GM18526 (cell line): Measurements from ENCODE around the gene GSK3A.
A peak's percentile ranks its signal among the peaks of the same experiment; 100 is the strongest.

ENCODE experiments used
- POLR2A ChIP-seq: IDR thresholded peaks from 3 replicates; pipeline ENCODE4 v1.6.1; 2011; ENCODE audit not compliant: insufficient read length; ENCODE audit errors: extremely low read depth

GSK3A gene

DNA sequence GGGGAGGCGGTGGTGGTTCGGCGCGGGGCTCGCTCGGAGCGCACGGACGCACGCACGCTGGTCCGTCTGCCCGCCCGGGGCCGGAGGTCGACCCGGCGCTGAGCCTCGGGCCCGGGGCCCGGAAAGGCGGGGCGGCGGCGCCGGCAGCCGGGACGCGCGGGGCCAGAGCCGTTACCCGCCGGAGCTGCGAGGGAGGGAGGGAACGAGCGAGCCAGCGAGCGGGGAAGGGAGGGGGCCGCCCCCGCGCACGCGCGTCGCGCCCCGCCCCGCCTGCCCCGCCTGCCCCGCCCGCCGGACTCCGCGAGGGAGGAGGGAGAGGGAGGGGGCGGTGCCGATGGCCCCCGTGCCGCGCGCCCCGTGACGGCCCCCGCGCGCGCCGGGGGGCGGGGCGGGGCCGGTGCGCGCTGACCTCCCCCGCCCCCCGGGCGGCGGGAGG is 41.7 kb upstream of the GSK3A start:
- TF ChIP-seq POLR2A, result no peak

DNA sequence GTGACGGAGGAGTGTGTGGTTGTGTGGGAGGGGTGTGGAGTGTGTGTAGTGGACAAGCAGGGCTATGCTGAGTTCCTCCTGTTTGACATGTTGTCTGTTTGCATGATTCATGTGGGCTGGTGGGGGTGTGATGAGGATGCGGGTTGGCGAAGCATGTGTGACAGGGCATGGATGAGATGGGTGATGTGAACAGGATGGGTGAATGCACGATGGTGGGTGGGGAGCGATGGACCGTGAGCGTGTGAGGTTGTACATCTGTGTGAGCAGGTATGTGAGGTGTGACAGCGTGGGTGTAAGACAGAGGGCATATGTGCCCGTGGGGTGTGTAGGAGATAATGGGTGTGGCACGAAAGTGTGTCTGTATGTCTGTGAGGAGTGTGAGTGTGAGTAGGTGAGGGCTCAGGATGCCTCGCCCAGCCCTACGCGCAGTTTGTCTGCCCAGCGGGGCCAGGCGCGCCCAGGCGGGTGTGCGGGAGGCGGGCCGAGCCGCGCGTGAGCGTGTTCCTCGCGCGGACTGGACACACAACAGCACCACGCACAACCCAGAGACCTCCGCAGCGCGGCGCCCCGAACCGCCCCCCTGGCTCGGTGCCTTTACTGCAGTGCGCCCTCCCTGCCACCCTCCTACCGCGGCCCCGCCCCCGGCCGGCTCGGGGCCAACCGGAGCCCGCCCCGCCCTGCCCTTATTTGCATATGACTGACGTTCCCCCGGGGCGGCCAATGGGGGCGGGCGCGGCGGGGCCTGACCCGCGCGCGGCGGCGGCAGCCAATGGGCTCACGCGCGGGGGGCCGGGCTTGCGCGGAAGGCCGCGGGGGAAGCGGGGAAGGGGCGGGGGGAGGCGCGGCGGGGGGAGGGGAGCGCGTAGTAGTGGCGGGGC is 41.0 kb upstream of the GSK3A start:
- TF ChIP-seq POLR2A, result peak; percentile 74

DNA sequence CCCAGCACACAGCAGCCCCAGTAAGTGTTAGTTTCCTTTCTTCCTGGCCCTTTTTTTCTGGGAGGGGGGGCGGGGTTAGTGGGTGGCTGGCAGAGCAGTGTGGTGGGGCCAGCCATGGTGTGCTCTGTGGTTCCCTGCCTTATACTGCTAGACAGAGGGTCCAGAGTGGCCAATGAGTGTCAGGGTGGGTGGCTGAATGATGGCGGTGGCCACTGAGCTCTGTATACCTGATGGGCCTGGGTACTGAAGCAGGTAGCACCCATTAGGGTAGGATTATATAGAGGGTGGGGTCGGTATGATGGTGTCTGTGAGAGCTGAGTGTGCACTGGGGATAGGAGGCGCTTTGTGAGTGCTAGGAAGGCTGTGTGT is 40.4 kb upstream of the GSK3A start:
- TF ChIP-seq POLR2A, result no peak

DNA sequence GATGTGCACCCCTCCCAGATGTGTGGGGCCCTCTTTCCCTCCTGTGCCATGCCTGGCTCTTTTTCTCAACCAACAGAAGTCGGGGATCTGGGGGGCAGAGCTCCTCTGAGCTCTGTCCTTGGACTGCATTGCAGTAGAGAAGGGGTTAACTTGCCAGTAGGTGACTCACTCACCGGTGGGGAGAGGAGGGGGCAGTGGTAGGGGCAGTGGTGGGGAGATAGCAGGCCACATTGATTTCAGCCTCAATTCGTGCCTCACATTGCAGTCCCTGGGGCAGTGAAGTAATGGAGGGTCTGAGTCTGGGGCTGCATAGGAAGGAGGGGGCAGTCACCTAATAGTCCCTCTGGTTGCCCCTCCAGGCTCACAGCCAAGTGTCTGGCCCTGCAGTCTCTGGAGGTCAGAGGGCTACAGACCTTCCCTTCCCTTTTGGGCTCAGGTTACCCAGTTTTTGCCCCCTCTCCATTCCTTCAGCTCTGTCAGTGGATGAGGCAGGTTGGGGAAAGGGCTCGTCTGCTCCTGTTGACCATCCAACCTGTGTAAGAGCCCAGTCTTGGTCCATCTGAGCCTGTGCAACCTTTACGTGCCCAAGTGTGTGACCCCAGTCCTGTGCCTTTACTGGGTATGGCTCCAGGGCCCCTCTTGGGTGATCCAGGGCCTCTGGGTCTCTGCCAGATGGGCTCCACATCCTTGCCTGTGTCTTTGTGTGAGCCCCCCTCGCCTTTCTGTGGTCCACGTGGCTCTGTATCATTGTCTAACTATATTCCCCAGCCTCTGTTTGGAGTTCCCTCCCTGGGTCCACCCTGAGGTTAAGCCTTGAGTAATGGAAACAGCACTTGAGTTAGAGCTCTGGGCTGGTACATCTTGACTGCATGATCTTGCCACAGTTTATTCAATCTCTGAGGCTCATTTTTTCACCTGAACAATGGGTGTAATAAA is 39.7 kb upstream of the GSK3A start:
- no peak for TF ChIP-seq POLR2A

DNA sequence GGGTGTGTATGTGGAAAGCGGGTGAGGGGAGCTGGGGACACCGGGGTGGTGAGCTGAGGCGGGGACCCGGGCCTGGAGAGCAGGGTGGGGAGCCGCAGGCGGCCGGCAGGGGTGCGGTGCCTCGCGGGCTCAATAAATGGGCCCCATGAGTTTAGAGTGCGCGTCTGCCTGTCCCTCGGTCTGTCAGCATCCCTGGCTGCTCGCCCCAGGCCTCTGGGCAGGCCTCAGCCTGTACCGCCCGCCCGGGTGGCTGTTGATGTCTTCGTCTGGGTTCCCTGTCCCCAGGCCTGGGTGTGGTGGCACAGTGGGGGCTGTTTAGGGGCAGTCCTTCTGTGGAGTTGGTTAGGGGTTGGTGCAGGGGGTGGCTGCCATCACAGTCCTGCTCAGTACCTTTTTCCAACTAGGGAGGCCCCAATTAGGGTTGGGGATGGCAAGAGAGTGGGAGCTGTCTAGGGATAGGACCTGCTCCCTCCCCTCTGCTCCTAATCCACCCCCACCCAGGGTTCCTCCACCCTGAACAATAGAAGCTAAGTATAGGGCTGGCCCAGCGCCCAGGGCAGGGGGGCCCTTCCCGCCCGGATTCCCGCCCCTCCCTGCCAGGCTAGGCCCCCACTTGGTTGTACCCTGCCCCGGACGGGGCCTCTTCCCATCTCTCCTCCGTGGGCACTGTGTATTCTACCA is 38.9 kb upstream of the GSK3A start:
- no peak for TF ChIP-seq POLR2A

DNA sequence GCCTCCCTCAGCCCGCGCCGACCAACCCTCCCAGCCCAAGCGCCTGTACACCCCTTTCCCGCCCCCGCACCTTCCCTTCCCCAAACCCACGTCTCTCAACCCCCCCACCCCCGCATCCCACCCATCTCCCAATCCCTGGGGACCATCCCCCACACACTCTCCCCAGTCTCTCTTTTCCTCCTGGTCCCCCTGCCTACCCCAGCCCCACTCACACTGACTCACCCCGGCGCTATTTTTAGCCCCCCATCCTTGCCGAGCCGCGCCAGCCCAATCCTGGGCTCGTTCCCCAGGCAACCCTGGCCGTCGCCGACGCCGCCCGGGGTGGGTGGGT is 38.4 kb upstream of the GSK3A start:
- TF ChIP-seq POLR2A, result no peak

DNA sequence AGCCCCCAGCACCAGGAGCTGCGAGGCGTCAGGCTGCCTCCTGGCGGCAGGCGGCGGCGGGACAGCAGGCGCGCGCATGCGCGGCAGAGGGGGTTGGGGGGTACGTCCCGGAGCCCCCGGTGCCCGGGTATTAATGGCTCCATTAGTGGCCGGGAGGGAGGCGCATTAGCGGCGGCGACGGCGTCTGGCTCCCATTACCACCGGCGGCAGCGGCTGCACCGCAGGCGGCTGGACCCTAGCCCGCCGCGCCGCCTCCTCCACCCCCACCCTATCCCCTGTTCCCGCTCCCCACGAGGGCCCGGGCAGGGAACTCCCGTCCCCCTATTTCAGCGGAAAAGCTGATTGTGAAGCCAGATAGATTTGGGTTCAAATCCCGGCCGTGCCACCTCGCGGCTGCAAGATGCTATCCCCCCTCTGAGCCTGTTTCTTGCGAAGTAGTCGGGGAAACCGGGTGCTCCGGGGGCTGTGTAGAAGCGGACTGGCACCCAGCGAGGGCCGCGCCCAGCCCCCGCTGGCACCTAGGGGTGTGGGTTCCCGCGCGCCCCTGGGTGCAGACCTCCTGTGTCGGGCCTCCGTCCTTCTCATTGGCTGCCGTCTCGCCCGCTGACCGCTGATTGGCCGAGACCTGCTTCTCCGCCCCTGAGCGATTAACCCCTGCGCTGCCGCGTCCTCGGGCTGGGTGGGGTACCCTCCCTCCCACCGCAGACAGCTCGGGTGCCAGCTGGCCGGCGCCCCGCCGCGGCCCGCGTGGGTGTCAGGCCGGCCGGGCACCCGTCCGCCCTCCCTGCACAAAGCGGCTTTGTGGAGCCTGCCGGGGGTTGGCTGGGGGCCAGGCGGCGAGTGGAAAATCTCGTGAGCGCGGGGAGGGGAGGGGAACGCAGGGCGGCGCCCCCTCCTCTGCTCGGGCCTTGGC is 37.8 kb upstream of the GSK3A start:
- TF ChIP-seq POLR2A, result peak; percentile 73

DNA sequence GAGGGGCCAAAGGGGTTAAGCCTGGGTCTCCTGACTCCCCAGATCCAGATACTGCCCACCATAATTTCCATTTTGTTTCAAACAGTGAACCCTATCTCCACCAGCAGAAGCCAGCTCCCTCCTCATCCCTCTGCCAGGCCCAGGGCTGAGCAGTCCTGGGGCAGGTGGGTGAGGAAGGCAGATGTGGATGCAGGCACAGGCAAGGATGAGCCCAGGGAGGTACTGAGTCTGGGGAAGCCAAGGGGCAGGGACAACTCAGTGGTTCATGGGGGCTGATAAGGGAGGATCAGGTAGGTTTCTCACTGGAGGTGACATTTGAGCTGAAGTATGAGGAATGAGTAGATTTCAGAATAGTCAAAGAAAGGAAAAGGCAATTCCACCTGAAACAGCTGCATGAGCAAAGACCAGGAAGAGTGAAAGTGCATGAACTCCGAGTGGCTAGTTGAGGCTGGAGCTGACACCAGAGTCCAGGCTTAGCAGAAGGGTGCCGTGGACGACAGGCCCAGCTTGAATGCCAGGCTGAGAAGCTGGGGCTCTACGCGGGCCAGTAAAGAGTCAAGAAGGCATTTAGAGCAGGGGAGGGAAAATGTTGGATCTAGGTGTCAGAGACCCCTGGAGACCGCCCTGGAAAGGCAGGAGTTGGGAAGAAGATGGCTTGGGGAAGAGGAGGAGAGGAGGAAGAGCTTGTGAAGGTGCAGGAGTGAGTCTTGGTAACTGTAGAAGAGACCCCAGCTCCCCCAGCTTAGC is 36.9 kb upstream of the GSK3A start:
- TF ChIP-seq POLR2A, result no peak

DNA sequence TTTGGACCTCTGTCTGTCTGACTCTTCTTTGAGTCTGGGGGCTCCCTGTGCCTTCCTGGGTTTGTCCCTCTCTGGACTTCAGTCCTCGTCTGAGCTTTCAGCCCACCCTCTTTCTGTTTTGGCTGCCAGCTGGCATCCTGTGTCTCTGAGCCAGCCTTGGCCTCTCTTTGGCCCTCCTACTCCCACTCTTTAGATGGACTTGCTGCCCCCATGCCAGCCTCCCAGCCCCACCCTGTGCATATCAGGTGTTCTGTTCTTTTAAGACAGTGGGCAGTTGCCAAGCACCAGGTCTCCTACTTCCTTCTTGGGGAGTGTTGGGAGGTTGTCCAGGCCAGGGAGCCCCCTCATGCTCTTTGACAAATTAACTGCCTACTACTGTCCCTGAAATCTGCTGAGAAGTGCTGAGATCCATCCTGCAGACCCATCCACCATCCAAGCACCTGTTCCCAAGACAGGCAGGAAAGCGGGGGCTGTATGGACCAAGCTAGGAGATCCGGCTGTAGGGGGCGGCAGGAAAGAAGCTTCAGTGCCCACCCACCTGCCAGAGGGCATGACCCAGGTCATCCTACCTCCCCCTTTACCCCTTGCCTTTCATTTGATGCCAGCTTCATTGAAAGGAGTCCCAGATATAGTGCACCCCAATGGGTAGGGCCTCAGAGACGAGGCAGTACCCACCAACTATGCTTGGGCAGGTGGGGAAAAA is 36.2 kb upstream of the GSK3A start:
- no peak for TF ChIP-seq POLR2A

DNA sequence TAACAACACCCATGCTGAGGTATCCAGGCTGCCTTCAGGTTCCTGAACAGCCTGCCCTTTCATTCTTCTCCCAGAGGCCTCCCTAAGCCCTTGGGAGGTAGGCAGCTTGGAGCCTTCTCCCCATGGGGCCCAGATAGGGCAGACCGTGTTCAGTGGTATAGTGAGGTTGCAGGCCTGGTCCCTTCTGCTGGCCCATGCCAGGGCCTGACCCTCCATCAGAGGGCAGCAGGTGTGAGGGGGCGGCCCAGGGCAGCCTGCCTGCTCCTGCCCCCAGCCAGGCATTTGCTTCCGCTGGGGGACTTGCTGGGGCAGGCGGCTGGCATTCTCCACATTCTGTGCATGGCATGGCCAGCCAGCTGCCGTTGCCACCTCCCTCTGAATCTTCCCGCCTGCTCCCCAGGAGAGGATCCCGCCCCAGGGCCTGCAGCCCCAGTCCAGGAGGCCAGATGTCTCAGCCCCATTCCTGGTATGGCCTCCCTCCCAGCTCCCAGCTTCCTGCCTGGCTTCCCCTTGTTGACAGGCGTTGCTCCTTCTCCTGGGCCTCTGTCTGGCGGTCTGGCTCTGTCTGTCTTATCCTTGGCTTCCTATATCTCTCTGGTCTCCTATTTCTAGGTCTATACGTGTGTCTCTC is 35.5 kb upstream of the GSK3A start:
- TF ChIP-seq POLR2A, result no peak

DNA sequence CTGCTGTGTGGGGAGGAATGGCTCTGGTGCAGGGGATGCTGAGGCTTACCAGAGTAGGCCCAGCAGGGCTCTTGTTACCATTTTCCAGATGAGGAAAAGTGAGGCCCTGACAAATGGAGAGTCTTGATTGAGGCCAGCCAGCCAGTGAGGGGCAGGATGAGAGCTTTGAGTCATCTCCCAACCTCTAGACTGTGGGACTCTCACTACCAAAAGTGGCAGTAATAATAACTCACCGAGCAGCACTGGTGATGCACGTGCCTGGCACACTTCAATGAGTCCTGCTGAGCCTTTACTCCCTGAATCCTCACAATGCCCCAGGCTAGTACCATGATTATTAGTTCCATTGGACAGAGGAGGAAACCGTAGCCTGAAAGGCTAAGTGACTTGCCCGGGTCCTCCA is 34.4 kb upstream of the GSK3A start:
- no peak for TF ChIP-seq POLR2A

DNA sequence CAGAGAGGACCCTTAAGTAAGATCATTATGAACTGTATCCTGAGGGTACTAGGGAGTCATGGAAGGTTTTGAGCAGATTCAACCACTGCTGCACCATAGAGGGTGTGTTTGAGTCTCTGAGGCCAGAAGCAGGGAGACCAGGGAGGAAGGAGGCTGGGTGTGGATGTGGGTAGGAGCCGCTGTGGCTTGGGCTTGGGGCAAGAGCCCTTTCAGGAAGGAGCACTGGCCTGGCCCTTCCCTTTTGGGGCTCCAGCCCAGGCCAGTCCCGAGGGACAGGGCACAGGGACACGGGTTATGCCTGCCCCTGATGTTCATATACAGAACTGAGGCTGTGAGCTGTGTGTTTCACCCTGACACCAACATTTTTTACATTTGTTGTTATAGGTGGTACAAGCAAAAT is 33.9 kb upstream of the GSK3A start:
- no peak for TF ChIP-seq POLR2A

DNA sequence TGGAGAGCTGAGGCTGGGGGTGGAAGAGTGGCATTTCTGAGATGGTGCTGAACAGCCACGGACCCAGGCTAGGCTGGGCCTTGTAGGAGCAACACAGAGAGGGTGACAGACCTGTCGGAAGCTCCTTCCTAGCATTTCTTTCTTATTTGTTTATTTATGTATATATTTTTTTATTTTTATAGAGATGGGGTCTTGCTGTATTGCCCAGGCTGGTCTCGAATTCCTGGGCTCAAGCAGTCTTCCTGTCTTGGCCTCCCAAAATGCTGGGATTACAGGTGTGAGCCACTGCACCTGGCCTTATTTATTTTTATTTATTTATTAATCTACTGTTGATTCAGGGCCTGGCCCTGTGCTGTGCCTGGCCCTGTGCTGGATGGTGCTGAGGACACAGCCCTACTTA is 33.1 kb upstream of the GSK3A start:
- TF ChIP-seq POLR2A, result no peak
